ENCODE results near the gene C10orf90.

DNA sequence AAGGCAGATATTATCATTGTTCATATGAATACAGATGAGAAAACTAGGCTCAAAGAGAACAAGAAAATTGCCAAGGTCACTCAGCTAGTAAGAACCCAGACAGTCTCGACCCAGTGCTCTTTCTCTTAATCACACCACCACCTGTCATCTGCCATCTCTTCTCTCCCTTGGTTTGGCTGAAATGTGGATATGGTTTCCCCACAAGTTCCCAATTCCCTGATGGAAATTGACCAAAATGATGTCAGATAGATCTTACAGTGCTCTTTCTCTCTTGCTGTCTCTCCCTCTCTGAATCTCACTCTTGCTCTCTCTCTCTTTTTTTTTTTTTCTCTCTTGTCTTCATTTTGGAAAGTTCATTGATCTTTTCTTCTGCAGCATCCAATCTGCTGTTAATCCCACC is 9.1 kb downstream of the C10orf90 start:
- TF ChIP-seq, protein P1, sequence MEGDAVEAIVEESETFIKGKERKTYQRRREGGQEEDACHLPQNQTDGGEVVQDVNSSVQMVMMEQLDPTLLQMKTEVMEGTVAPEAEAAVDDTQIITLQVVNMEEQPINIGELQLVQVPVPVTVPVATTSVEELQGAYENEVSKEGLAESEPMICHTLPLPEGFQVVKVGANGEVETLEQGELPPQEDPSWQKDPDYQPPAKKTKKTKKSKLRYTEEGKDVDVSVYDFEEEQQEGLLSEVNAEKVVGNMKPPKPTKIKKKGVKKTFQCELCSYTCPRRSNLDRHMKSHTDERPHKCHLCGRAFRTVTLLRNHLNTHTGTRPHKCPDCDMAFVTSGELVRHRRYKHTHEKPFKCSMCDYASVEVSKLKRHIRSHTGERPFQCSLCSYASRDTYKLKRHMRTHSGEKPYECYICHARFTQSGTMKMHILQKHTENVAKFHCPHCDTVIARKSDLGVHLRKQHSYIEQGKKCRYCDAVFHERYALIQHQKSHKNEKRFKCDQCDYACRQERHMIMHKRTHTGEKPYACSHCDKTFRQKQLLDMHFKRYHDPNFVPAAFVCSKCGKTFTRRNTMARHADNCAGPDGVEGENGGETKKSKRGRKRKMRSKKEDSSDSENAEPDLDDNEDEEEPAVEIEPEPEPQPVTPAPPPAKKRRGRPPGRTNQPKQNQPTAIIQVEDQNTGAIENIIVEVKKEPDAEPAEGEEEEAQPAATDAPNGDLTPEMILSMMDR (conservative IDR thresholded peaks at IDR 0.05; ENCODE audit: low read length): no peak
- no peak for TF ChIP-seq EZH2phosphoT487 (IDR thresholded peaks at IDR 0.05; ENCODE audit: borderline replicate concordance)
